OCI-LY3 (cell line): ENCODE data around the gene RNF144A.

Source experiments
- EZH2phosphoT487 ChIP-seq: fragments of 200-600 bp; shearing (Covaris generic); IDR thresholded peaks from 2 replicates; pipeline ENCODE4 v1.6.1; 2018; ENCODE audit warnings: antibody characterized with exemption, mixed run types, low read depth
- TF ChIP-seq, protein P1 (sequence below): fragments of 200-600, 300-600 bp; sonication (generic); IDR thresholded peaks from 2 replicates; pipeline ENCODE4 v1.5.1; 2014; ENCODE audit warnings: antibody characterized with exemption, low read length, low read depth

DNA sequence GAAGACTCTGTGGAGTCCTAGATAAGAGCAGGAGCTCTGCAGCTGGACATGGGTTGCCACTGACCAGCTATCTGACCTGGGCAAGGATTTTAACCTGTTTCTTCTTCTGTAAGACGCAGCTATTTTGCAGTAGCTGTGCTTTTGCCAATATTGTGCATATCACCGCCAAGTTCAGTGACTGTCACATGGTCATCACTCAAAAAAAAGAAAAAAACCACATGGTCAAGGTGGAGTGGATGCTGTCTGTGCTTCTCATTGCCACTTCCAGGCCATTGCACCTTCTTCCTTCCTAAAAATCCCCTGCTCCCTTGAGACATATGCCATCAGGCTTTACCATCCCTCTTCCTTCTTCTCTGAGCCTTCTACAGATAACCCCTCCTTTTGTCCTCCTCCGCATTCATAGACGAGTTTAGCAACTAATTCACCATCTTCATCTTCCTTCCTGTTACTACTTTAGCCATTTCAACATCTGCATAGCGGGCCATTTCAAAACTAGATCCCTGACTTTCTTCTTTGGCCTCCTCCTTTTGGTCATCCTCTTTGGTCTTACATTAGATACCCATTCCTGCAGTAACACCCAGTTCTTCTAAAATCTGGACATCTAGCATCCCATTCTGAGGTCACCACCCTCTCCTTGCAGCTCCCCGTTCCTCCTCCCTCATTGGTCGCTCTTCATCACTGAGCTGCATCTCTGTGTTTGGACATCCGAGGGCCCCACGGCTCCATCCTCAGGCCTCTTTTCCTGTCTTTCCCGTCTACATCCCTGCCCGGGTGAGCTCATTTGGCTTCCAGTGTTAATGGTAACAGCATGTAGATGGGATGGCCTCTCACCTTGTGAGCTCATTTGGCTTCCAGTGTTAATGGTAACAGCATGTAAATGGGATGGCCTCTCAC lies 17.8 kb downstream of the RNF144A start:
- TF ChIP-seq, protein P1, sequence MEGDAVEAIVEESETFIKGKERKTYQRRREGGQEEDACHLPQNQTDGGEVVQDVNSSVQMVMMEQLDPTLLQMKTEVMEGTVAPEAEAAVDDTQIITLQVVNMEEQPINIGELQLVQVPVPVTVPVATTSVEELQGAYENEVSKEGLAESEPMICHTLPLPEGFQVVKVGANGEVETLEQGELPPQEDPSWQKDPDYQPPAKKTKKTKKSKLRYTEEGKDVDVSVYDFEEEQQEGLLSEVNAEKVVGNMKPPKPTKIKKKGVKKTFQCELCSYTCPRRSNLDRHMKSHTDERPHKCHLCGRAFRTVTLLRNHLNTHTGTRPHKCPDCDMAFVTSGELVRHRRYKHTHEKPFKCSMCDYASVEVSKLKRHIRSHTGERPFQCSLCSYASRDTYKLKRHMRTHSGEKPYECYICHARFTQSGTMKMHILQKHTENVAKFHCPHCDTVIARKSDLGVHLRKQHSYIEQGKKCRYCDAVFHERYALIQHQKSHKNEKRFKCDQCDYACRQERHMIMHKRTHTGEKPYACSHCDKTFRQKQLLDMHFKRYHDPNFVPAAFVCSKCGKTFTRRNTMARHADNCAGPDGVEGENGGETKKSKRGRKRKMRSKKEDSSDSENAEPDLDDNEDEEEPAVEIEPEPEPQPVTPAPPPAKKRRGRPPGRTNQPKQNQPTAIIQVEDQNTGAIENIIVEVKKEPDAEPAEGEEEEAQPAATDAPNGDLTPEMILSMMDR = no peak
- TF ChIP-seq EZH2phosphoT487 = no peak
